HG03039 (cell line): Measurements from ENCODE around the gene PRKN.

Experiments
- ATAC-seq: cut with Tn5 transposase; IDR thresholded peaks from one replicate; pipeline ENCODE4 v1.9.1; 2021; ENCODE audit warnings: mild to moderate bottlenecking, moderate library complexity; ENCODE audit not compliant: unreplicated experiment

The PRKN gene

DNA sequence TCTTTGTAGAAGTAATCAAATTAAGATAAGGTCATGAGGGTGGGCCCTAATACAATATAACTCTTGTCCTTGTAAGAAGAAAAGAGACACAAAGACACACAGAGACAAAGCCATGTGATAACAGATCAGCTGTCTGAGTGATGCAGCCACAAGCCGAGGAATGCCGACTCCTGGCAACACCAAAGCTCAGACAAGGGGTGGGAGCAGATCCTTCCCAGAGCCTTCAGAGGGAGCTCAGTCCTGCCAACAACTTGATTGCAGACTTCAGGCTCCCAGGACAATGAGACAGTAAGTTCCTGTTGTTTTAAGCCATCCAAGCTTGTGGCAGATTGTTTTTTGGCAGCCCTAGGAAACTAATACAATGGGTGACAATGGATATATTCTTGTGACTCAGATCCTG lies 1128.7 kb downstream of the PRKN start:
- no peak for ATAC-seq

DNA sequence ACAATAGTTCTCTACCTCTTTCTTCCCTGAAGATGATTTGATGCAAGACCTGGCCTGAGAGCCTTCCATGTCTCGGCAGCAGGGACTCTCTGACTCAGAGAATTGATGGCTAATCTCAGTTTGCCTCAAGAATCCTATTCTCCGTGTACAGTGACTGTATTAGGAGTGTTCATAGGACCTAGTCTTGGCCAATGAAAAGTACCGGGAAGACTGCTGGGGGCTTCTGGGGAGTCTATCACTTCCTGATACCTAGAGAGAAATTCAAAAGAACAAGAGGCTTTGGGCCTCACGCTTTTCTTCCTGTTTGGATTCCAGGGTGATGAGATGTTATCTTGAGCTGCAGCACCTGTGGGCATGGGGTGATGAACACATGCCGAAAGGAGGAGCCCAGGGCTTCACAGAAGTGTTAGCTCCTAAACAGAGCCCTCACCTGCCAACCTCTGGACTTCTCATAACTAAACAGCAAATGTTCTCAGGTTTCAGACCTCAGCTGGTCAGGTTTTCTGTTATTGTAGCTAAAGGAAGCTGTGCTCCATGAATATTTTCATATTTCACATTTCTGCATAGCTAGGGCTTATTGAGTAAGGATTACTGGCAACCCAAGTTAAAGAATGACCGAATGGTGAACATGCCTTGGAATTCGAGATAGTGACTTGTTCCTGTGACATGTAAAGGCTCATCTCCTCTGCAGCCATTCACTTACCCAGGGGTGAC lies 1130.6 kb downstream of the PRKN start:
- no peak for ATAC-seq

DNA sequence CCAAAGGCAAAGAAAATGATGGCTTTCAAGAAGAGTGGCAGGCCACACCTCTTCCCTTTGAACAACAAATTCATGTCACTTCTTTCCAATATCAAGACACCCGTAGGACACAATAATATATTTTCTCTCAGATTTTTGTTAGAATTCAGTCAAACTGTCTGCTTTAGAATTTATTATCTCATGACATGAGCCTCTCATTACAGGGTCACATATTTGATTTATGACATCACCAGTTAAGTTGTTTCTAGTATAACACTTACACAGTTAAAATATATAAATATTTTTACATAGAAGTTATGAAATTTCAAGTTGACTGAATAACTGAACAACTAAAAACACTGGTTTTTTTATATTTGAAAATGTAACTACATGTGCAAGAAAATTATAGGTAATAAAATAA lies 1133.2 kb downstream of the PRKN start:
- ATAC-seq: no peak

DNA sequence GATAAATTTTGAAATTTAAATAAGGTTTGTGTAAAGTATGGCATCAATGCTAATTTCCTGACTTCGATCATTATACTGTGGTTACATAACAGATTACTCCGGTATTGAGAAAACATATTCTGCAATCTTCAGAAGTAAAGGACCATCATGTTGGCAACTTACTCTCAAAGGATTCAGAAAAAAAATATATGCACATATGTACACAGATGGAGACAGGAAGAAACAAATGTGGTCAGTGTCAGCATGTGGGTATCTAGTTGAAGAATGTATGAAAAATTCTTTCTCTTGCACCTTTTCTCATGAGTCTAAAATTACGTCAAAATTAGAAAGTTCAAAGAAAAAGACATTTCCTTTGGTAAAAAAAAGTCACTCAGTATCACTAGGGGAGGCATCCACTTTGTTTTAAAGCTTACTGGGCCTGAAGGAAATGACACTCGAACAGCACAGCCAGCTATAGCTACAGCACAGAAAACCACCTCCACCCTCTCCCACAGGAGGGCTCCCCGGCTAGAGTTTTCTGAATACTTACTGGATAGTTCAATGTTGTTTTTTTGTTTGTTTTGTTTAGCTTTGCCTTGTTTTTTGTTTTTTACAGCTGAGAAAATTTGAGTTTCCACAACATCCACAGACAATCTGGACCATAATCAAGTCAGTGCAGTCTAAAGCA lies 1136.5 kb downstream of the PRKN start:
- no peak for ATAC-seq

DNA sequence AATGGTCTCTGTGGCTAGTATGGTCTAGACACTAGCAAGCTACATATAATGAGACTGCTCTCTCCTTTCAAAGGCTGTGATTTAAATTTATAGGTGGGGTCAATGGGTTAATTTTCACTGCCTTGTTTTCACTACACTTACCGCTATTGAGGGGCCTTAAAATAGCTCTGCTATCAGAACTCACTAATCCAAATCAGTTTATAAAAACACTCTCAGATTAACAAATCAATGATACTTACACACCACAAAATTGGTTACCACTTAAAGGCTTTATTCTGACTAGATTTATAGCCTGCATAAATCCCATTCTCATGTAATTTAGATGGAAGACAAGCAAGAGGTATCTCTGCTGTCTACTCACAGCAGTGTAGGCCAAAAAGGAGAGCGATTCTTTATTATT lies 1140.7 kb downstream of the PRKN start:
- no peak for ATAC-seq

DNA sequence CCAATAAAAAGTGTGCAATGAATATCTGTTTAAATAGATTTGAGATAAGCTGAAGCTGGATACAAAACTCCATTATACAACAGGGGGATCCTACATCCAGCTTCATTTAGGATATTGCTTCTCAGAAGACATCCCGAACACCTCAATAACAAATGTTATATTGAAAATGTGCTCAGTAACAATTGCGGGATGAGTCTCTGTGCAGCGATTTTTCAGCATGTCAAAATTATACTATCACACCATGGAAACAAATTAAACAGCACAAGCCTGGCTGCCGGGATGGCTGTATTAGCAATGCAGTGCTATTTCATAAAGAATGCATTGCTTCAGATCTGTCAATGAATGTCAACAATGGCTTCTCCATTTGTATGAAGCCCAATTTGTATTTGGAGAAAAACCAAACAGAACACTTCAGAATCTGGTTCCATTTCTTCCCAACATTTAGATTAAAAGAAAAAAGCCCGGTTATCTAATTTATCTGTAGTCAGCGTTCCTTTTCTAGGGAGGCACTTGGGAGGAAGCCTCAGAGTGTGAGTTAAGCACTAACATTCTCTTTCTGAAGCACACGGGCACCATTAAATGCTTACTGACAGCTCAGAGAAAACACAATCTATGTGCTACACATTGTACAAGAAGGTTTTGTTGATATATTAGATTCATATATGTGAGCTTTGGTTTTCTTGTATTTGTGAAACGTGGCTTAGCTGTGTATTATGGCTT lies 1142.8 kb downstream of the PRKN start:
- ATAC-seq: no peak

DNA sequence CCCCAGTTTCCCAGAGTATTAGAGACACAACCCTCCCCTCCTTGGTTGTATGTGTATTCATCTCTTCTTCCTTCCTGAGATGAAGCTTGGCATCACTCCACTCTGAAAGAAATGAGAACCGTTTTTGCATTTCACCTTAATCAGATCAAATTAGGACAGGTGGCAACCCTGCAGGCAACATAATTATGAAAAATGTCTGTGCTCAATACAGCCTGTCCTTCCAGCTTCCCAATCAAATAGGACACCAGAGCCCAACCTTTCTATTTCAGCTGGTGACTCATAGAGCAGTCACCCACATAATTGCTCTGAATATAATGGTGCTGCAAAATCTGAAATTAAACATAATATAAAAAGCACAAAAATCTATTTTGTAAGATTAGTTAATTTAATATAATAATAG lies 1143.5 kb downstream of the PRKN start:
- ATAC-seq: no peak

DNA sequence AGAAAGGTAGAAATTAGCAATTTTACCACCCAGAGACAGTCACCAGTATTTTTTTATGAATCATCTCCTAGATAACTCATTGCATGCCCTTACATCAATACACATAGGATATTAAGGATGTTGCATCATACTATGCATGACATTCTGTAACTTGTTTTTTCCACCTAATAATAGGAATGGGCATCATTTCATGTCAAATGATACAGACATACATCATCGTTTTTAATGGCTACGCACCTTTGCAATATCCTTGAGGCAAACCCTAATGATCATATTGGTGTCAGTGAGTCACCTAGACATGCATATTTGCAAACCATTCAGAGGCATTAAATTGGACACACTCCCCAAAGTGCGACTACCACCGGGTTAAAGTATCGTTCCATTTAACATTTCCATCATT lies 1144.0 kb downstream of the PRKN start:
- no peak for ATAC-seq

DNA sequence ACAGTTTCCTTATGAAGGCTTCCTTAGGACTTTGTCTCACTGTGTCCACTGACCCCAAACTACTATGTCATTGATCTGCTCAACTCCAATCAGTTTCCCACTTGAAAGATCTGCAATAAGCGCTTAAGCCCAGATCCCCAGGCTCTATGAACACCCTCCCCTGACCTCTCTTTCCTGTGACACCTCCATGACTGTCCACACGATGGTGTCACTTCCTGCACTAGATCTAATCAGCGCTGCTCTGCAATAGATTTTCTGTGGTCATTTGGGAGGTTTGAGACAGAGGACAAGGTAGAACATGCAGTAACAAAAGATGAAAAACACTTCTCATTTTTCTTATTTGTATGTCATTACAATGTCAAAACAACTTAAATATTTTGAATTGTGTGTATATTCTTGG lies 1149.1 kb downstream of the PRKN start:
- no peak for ATAC-seq

DNA sequence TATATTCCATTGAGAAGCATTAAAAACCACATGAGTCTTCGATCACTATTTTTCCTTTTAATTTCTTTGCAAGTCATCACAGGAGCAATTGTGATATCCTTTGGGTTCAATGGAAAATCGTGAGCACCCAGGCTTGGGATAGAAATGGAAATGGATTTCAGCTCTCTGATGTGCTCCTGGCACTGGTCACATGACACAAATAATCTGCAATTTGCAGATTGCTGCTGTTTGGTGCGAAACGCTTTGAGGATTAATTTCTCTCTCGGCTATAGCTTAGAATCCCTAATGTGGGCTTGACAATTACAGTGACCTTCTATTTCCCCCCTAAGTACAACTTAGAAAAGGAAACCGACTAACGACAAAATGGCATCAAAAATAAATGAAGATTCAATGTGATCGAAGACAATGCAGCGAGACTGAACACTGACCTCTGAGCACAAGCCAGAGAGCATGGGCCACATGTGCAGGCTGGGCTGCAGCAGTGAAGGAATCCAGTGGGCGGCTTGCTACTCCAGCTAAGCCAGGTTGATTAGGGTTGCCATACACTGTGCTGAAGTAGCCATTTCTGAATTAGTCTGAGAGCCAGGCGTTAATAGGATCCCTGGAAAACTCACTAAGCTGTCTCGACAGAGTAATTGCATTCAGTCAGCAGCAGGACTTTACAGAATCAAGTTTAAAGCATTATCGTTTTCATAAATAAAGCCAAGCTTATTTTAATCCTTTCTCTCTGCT lies 1151.9 kb downstream of the PRKN start:
- ATAC-seq: no peak

DNA sequence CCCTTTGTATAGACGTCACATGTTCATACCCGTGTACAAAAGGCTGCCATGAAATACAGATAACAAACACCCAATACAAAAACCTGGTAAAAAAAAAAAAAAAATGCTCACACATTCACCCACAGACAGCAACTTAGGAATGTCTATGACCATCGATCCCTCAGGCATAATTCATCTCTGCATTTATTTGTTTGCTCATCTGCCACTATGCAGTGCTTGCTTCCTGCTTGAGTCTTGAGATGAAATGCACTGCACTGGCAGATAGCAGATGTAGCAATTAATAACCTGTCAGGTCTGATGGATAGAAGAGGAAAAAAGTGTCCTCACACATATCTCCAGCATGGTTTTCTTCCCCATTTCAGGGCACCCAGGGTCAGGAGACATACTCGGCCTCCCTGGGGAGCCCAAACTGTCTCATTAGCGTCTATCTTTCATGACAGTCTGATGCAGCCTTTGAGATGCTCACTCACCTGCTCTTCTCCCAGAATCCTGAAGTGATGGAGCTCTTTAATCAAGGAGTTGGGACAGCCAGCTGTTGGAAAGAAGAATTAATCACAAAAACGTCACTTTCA lies 1158.6 kb downstream of the PRKN start:
- no peak for ATAC-seq

DNA sequence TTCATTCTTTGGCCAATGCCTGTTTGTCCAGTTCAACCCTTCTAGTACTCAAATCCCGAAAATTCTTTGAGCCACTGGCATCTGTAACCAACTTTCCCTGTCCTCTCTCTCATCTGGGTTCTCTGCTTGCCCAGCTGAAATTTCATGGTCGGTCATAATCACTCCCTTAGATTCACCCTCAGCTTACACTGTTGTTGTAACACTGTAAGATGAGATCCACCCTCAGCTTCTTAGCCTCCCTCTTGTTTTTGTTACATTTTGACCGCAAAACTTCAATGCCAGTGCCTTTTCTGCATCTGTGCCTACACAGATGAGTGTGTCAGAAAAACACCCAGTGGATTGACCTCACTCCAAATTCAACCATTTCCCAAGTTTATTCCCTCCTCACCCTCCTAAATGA lies 1162.6 kb downstream of the PRKN start:
- ATAC-seq: no peak

DNA sequence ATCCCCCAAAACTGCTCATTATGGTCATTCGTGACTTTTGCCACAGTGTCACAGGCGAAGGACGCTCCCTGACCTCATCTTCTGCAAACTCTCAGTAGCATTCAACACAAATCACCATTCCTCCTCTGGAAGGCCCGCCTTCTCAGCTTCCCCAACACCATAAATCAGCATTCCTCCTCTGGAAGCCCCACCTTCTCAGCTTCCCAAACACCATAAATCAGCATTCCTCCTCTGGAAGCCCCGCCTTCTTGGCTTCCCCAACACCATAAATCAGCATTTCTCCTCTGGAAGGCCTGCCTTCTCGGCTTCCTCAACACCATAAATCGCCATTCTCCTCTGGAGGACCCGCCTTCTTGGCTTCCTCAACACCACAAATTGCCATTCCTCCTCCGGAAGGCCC lies 1165.7 kb downstream of the PRKN start:
- no peak for ATAC-seq

DNA sequence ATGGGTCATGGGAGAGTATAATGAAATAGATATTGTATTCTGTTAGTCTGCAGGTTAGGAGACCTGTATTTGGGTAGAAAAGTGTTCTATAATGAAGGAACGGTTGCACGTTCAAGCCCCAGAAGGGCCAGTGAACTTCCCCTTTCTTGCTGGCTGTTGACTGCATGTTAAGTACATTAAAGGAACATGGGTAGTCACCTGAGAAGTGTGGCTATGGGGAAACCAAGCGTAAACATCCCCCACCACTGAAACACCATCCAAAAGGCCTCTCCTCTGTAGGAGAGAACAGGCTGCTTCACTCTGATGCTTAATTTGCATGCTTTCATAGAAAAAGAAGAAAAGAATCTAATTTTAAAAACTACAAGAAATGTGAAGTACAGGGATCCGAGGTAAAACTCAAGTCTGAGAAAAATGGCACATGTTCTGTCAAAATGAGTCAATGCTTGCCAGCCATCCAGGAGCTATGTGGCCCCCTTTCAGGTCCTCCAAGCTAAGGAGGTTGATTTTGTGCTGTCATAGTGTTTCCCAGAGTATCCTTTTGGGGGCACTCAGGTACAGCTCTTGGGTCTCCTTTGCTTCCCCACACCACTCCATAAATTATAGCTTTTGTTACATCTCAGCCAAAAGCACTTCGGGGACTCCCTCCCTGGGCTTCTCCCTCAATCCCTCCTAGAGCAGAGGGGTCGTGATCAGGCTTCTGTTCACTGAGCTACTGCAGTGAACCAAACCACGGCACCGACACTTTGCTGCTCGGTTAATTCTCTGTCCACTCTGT lies 1170.0 kb downstream of the PRKN start:
- no peak for ATAC-seq

DNA sequence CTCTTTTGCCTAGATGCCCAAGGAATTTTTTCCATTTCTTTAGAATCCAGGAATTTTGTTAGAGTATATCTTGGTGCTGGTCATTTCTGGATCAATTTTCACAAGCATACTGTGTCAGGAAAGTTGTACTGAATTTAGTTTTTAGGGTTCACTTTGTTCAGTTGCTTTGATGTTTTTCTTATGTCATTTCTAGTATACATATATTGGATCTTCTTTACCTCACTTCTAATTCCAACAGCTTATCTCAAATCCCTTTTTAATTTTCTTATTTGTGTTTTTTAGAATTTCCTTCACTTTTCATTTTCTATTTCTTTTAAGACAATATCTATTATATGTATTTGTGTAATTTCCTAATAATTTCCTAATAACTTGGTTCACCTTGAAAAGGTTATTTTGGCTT lies 1172.7 kb downstream of the PRKN start:
- ATAC-seq: no peak

DNA sequence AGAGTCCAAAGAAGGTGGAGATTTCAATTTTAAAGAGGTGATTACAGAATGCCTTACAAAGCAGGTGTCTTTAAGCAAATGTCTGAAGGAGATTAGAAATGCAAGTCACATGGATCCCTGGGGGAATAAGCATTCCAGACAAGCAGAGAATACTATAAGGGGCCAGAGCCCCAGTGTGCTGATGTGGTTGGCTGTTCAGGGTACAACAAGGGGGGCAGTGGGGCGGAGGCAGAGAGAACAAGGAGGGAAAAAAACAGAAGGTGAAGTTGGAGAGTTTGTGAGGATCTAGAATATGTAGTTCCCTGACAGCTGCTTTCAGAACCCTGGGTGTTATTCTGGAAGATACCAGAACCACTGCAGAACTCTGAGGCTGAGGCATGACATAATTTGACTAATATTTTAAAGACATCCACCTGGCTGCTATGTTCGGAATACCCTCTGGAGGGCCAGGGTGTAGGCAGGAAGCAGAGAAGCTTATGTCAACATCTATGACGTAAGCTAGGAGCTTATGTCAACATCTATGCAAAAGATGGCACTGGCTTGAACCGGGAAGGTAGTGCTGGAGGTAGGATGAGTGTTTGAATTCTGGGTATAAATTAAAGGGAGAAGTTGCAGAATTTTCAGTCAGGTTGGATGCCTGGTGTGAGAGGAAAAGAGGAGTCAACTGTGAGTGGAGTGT lies 1177.5 kb downstream of the PRKN start:
- no peak for ATAC-seq

DNA sequence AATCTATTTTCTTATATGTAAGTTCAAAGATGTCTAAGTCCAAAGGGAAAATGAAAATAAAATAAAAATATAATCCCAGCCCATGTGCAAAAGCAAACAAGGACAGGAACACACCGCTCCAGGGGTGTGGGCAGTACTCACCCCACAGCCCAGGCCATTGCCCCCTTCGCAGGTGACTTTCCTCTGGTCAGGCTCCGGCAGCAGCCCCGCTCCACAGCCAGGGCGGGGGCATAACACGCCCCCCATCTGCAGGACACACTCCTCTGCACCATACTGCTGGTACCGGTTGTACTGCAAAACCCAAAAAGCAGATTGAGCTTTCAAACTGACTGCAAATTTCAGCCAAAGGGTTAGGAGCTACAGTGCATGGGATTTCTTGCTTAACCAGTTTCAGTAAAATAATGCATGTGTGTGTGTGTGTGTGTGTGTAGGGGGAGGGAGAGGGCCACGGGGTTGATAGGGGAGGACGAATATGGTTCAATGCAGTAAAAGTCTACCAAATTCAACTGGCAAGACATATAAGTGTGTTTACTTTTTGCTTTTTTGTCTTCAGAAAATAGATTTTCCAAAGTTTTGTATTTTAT lies 1178.8 kb downstream of the PRKN start:
- ATAC-seq: no peak

DNA sequence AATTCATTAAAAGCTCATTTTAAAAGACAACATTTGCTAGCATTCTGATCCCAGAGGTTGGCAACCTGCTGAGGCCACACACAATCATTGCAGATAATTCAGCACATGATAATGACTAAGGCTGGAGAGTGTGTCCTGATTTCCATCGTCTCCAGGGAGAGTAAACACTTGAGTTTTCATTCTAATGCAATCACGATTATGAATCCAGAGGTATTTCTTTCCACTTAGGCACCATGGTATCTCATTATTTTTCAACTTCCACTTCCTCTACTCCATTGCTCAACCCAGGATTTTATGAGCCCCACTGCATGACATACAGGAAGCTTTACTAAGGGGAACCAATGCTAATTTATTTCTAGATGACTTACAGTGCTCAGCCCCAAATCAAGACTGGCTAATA lies 1179.9 kb downstream of the PRKN start:
- ATAC-seq: no peak

DNA sequence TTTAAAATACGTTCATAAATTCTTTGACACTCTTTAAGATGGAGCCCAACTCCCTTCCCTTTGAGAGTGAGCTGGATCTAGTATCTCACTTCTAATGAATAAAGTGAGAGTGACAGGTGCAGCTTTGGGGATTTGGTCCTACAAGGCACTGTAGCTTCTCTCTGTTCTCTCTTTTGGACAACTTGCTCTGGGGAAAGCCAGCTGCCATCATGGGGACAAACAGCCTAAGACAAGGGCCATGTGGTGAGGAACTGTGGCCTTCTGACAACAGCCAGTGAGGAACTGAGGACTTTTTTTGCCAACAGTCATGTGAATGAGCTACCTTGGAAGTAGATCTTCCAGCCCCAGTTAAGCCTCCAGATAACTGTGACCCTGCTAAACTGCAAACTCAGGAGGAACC lies 1180.9 kb downstream of the PRKN start:
- ATAC-seq: no peak

DNA sequence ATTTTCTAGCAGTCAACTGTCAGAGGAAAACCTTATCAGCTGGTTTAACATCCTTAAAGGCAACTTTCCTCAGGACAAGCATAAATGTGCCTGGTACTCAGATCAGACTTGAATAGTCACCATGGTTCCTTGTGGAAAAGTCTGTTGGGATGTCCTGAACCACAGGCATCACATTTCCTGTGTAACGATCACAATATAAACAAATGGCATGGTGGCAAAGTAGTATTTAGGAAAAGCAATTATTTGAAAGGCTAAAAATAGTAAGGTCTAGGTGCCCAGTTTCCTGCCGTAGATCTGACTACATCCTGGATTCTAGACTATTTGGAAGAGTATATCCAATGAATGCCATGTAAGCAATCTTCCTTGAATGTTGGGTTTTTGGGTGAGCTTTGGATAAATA lies 1181.8 kb downstream of the PRKN start:
- no peak for ATAC-seq
